Stimulated activated CD4-positive, alpha-beta T cell treated with anti-CD3 and anti-CD28 coated beads, TNF-alpha, amount 100 ng/mL, for 48 hours (primary cell): ENCODE measurements around the gene FOXE3.
"Not testable (repeated sequence)": the region's sequence is repeated elsewhere in the genome, so short reads cannot be mapped to it uniquely, and the experiment has no call there.

Source experiments
- DNase-seq, 3 donors: peaks; one replicate each; pipeline ENCODE4 v3.0.0-alpha.2; 2020; ENCODE audit warnings: low read depth in 3 of 3

Gene FOXE3

DNA sequence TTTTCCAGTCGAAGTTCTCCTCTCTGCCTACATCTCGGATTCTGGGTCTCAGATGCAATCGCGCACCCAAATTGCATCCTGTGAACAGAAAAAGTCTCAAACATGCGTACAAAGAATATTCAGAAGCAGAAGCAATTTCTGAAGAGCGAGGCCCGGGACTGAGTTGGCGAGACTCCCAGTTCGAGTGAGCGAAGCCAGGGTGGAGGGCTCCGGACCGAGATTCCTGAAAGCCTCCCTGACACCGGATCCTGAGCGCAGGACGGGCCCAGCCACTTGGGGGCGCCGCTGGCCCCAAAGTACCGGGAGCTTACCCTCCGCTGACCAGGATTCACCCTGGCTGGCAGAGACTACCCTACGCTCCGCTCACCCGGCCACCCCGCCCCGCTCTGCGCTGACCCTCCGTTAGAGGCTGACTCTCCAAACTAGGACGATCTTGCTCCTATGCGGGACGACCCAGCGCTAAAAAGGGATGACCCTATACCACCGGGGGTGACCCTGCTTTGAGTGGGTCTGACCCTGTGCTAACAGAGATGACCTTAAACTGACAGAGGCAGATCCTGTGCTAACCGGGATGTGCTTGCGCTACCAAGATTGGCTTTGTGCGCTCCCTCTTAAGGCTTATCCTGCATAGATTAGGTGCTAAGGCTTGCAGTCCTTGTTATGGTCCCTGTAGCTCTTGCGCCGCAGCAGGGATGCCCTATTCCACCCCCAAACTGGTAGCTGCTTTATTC, 33.9 kb downstream of the FOXE3 start:
- DNase-seq: no peak

GRCh38 chr1:47450606-47451005, 34.5 kb downstream of the FOXE3 start:
- DNase-seq: no peak

DNA sequence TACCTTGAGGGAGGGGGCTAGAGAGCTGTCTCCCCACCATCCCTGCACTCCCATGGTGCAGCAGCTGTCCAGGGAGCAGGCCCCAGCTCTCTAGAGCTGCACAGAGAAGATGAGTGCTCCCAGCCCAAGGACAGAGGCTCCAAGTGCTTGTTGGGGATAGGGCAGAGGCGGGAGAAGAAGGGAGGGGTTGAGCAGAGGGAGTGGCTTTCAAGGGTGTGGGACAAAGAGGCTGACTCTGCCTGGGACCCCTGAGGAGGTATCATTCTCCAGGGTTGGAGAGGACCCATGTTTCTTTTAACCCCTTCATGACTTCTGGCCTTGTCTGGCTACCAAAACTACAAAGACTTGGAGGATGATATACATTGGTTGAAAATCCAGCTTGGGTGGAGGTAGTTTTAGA, 36.3 kb downstream of the FOXE3 start:
- DNase-seq: no peak

DNA sequence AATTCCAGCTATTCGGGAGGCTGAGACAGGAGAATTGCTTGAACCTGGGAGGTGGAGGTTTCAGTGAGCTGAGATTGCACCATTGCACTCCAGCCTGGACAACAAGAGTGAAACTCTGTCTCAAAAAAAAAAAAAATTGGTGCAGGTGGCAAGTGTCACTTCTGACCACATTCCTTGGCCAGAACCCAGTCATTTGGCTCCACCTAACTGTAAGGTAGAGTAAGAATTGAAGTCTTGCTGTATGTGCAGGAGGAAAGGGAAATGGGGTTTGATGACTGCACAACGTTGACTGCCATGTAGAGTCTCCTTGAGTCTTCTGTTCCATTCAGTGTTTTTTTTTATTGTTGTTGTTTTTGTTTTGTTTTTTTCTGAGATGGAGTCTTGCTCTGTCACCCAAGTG, 37.8 kb downstream of the FOXE3 start:
- not testable (repeated sequence) for DNase-seq

DNA sequence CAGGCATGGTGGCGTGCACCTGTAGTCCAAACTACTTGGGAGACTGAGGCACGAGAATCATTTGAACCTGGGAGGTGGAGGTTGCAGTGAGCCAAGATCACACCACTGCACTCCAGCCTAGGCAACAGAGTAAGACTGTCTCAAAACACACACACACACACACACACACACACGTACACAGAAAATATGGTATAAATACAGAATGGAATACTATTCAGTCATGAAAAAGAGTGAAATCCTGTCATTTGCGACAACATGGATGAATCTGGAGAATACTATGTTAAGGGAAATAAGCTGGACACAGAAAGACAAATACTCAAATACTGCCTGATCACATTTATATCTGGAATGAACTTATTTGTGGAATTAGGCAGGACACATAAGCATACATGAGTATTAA, 40.2 kb downstream of the FOXE3 start:
- DNase-seq: no peak

DNA sequence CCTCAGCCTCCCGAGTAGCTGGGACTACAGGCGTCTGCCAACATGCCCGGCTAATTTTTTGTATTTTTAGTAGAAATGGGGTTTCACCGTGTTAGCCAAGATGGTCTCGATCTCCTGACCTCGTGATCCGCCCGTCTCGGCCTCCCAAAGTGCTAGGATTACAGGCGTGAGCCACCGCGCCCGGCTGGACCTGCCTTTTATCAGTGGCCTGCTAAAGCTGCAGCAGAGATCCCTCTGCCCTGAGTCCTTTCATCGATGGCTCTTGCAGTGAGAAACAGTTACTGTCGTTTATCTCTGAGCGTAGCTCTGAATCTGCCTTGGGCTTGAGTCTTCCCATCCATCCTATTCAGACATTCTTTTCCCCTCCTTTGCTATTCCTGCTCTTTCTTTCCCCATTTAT, 41.5 kb downstream of the FOXE3 start:
- DNase-seq: not testable (repeated sequence)

- DNase-seq: no peak
Measured at GRCh38 chr1:47459253-47459788, 43.2 kb downstream of the FOXE3 start.

DNA sequence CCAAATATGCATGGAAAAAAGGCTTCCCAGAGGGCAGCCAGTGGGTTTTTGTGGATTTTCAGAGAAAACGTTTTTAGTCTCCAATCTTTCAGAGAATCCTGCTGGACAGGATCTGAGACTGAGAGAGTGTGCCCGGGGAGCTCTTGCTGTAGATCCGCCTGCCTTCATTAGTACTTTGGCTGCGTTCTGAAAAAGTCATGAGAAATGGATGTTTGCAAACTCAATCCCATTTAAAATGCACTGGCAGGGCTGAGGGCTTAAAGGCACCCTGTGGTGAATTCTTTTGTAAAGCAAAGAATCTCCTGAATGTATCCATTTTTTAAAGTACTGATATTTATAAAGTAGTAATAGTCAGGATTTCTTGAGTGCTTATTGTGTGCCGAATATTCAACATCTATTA, 44.0 kb downstream of the FOXE3 start:
- DNase-seq: no peak

GRCh38 chr1:47460456-47460855, 44.4 kb downstream of the FOXE3 start:
- DNase-seq: no peak

GRCh38 chr1:47465605-47466004, 49.5 kb downstream of the FOXE3 start:
- DNase-seq: no peak
